Right ventricle myocardium superior (tissue), 1 donor: ENCODE measurements around the gene CCM2L. TPM values are rescaled to one million over a fixed set of nuclear protein-coding genes. Genes with fewer than 3 reads are reported as not detected.

Source experiments
- ATAC-seq: fragments of 200-7000 bp; cut with Tn5 transposase; one replicate; pipeline ENCODE4 v1.9.1; 2020; ENCODE audit warnings: mild to moderate bottlenecking; ENCODE audit not compliant: poor library complexity
- DNase-seq: peaks from one replicate; pipeline ENCODE4 v3.0.0-alpha.2; 2020
- intact Hi-C: fragments of 100-400 bp; cut with DNase I; formaldehyde crosslinking; loops from one replicate; pipeline ENCODE4 v1.11.2; 2022
- total RNA-seq: library from RNA; stranded (reverse); fragmentation: NEBNext Ultra II Directional; extraction: Animal tissue kit (Norgen Biotek cat#: 25700); gene quantifications from one replicate; pipeline ENCODE4 v1.2.1, GENCODE V29; 2021
- donor health status: DM: no; HTN: yes; CAD: no; lungs with severe emphysema.

CCM2L gene
- total RNA-seq, 1 donor from 2014 or later = 8.5 TPM

- ATAC-seq (no peak), DNase-seq (no peak)
- intact Hi-C loops = no loop called here
These were observed 62.0 kb downstream of the CCM2L start for GRCh38 chr20:32072168-32072750.

- intact Hi-C loops = no loop called here
- no peak for ATAC-seq
- no peak for DNase-seq
These were observed 65.3 kb downstream of the CCM2L start for GRCh38 chr20:32075534-32075933.

DNA sequence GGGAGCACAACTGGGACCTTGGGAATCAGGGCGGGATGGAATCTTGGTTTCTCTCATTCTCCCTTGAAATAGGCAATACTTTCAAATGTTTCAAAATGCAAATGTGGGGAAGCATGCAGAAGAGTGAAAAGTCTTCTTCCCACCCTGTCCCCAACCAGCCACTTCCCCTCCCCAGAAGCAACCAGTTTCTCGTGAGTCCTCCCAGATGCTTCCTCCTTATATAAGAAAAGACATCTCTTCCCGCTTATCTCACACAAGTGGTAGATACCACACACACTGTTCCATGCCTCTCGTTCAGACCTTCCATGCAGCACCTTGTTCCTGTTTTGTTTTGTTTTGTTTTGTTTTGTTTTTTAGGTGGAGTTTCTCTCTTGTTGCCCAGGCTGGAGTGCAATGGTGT, 67.0 kb downstream of the CCM2L start:
- ATAC-seq (no peak), DNase-seq (no peak)
- intact Hi-C loops = no loop called here

GRCh38 chr20:32078322-32078721, 68.1 kb downstream of the CCM2L start:
- ATAC-seq (no peak), DNase-seq (no peak)
- intact Hi-C loops = no loop called here

DNA sequence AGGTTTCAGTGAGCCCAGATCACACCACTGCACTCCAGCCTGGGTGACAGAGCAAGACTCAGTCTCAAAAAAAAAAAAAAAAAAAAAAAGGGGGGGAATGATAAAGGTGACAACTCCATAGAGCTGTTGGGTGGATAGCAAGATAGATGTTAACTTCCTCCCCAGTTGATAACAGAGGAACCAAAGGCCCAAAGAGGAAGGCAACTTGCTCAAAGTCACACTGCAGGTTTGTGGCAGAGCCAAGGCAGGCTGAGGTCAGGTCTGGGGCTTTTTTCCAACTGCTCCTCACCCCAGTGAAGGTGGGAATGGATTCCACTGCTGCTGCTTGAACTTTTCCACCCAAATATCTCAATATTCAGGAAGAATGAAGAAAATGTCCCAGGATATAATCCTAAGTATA, 68.6 kb downstream of the CCM2L start:
- no peak for DNase-seq
- intact Hi-C loops = no loop called here
- ATAC-seq = no peak

DNA sequence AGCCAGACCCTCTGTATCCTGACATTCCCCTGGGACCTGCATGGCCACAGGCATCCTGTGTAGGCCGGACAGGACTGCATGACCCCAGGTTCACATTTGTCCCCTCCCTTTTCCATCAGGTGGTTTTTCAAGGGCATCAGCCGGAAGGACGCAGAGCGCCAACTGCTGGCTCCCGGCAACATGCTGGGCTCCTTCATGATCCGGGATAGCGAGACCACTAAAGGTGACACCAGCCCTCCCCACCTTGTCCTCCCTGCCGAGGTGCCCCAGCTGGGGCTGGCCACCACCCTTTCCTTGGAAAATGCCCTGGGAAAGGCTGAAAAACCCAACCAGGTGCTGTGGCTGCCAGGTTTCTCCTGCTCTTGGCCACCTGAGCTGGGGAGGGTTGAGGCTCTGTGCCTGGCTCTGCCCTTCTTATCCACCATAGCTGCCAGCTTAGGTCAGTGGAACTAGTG, 69.4 kb downstream of the CCM2L start:
- no peak for DNase-seq
- intact Hi-C loops = loop anchor here (10.0 kb wide), 1 partner anchor 225 kb away; no protein-coding TSS in a partner anchor
- no peak for ATAC-seq

GRCh38 chr20:32080783-32081182, 70.5 kb downstream of the CCM2L start:
- DNase-seq (no peak), ATAC-seq (no peak)
- intact Hi-C loops = loop anchor here (10.0 kb wide), 1 partner anchor 226 kb away; no protein-coding TSS in a partner anchor

Other genes starting within 250 kb of the CCM2L start
- 0.19 TPM for gene MYLK2, start 191.1 kb upstream of the CCM2L start, total RNA-seq
- gene FOXS1, start 164.8 kb upstream of the CCM2L start, total RNA-seq = 0.62 TPM
- 2.5 TPM for gene DUSP15, start 139.9 kb upstream of the CCM2L start, total RNA-seq
- not detected for gene TTLL9, start 139.8 kb upstream of the CCM2L start, total RNA-seq
- 11.1 TPM for gene PDRG1, start 58.4 kb upstream of the CCM2L start, total RNA-seq
- not detected for gene XKR7, start 42.3 kb upstream of the CCM2L start, total RNA-seq
- gene HCK, start 41.8 kb downstream of the CCM2L start, total RNA-seq = 4.9 TPM
- gene TM9SF4, start 99.3 kb downstream of the CCM2L start, total RNA-seq = 23.0 TPM
- 5.7 TPM for gene PLAGL2, start 197.3 kb downstream of the CCM2L start, total RNA-seq
- 24.9 TPM for gene POFUT1, start 197.4 kb downstream of the CCM2L start, total RNA-seq